NCI-H1048 (cell line): ENCODE measurements around the gene APBA2.
"Not testable (repeated sequence)": the region's sequence is repeated elsewhere in the genome, so short reads cannot be mapped to it uniquely, and the experiment has no call there.

Experiments used
- DNase-seq: peaks from one replicate; lab custom pipeline; 2025; lab: John Stamatoyannopoulos, UW

APBA2 gene

GRCh38 chr15:29086891-29087290 lies 201.1 kb downstream of the APBA2 start:
- no peak for DNase-seq

DNA sequence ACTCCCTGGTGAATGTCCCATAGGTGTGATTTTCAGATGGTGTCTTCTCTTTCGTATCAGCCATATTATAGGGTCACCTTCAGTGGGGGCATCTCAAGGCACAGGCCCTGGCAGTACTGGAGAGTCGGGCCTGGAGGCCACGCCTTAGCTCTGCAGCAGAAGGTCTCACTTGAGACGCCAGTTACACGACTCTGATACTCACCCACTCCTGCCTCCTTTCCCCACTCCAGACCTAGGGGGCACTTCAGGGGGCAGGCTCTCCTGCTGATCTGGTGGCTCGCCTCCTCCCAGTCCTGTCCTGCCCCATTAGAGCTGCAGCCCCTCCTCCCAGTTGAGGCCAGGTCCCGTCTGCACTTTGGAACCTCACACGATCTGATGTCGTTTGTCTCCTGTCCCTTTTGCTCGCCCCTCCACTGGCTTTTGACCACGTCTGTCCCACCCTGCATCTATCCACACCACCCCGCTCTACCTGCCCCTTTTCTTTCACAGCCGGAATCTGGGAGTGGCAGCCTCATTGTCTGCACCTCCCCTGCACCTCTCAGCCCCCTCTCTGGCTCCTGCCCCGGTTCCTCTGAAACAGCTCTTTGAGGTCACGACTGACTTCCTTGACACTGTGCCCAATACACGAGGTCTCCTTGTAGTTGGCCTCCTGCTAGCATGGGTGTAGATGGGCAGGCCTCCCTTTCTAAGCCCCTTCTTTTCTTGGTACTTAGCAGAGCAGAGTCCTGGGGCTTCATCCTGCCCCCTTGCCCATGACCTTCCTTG lies 201.9 kb downstream of the APBA2 start:
- no peak for DNase-seq

DNA sequence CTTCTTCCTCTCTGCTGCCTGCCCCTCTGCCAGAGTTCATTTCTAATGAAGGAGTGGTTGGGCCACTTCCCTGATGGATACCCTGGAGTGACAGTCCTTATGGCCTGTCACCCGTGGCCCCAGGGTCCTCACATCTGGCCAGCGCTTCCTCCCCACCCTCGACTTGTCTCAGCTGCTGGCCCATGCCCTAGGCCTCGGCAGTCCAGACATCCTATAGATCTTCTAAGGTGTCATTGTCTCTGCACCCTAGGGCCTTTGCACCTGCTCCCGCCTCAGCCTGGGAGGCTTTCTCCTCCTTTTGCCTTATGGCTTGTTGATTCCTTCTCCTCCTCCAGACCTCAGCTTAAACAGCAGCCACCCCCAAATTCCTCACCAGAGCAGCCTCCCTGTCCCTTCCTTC lies 202.9 kb downstream of the APBA2 start:
- no peak for DNase-seq

GRCh38 chr15:29089731-29090616 lies 204.2 kb downstream of the APBA2 start:
- DNase-seq: no peak

- no peak for DNase-seq
Observed at GRCh38 chr15:29090617-29091466, 205.1 kb downstream of the APBA2 start.

GRCh38 chr15:29091666-29092065 lies 205.9 kb downstream of the APBA2 start:
- no peak for DNase-seq

DNA sequence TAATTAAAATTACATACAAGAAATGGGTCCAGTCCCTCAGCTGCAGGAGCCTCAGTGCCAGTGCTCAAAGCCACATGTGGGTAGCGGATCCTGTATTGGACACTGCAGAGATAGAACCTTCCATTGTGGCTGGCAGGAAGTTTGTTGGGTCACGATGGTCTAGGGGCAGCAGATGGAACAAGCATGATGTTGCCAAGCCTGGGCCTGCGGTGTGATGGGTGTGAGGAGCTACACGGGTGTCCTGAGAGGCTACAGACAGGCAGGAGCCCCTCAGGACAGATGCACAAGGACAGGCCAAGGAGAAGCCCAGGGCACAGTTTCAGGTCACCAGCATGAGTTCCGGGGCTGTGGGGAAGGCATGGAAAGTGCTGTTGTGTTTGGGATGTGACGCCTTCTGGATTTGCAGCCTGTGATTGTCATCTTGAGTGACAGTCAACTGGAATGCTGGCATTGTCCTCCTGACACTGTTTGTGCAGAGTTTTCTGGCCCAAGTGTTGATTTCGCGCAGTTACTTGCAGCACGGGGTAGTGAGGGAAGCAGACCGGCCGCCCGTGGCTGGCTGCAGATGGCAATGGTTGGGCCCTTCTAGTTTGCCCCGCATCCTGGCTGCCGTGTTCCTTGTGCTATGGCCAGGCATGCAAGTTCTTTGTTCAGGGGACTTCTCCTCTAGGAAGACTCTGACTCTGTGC lies 206.7 kb downstream of the APBA2 start:
- DNase-seq: no peak

DNA sequence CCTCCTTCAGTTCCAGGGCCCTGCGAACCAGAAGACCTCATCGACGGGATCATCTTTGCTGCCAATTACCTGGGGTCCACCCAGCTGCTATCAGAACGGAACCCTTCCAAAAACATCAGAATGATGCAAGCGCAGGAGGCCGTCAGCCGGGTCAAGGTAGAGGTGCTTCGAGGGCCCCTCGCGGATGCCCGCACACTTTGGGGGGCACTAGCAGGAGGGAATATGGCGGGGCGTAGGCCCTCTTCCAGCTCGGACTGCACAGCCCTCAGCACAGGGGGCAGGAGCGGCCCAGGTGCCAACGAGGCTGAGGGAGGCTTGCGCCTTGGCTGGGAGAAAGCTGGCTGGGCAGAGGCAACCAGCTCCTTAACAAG lies 207.3 kb downstream of the APBA2 start:
- no peak for DNase-seq

DNA sequence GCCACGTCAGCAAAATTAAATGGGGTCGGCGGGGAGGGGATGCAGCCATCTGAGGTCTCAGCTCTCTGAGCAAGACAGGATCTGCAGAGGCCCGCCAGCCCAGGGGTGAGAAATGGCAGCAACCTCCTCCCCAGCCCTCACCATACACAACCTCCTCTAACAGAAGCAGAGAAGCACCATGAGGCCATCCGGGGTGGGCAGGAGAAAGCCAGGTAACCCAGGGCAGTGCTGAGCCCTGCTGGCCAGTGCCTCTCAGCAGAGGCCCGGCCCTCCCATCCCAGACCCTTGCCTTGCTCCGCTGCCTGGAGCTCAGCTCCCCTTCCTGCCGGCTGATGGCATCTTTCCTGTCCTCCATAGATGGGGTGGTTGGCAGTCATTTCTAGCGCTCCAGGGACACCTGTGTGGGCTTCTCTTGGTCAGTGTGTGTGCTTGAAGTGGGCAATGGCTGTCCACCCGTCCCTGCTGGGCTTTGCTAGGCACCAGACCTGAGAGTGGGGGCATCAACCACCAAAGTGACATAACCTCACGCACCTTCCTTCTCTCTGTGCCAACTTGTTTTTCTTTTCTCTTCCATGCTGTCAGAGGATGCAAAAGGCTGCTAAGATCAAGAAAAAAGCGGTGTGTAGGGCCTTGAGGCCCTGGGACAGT lies 208.0 kb downstream of the APBA2 start:
- no peak for DNase-seq

DNA sequence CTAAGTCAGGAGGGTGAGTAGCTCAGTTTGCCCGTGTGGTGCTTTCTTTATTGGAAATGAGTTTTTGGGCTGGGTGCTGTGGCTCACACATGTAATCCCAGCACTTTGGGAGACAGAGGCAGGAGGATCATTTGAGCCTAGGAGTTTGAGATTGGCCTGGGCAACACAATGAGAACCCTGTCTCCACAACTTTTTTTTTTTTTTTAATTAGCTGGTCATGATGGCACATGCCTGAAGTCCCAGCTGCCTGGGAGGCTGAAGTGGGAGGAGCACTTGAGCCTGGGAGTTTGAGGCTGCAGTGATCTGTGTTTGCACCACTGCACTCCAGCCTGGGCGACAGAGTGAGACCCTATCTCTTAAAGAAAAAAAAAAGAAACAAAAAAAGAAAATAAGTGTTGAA lies 208.9 kb downstream of the APBA2 start:
- DNase-seq: no peak

DNA sequence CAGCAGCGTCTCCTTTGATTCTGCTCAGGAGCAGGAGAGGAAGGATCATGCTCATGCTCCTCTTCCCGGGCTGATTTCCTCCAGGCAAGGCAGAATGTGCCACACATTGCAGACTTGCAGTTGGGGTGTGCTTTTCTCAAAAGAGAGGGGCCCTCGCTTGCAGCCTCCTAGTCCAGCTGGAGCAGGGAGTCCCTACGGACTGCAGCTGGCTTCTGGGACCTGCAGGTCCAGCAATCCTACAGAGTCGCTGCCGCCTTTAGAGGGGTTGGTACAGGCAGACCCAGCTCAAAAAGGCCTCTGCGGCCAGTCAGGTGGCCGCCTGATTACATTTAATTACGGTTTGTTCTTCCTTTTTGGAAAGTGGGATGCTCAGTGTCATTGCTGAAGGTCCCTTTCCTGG lies 210.0 kb downstream of the APBA2 start:
- no peak for DNase-seq

DNA sequence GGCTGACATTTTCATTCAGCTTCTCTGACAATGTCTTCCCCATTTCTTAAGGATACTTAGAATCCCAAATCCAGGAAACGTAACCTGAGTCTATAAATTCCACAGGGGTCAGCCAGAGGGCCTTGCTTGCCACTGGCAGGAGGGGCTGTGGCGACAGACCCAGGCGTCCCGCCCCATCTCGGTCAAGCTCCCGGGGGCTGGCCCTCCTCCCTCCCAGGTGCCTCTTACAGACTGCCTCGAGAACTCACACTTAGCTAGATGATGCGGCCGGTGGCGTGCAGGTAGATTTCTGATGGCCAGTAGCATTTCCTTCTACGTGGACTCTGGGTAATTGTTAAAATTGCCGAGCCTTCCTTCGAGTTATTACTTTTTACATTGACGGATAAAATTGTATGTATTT lies 211.4 kb downstream of the APBA2 start:
- DNase-seq: no peak

DNA sequence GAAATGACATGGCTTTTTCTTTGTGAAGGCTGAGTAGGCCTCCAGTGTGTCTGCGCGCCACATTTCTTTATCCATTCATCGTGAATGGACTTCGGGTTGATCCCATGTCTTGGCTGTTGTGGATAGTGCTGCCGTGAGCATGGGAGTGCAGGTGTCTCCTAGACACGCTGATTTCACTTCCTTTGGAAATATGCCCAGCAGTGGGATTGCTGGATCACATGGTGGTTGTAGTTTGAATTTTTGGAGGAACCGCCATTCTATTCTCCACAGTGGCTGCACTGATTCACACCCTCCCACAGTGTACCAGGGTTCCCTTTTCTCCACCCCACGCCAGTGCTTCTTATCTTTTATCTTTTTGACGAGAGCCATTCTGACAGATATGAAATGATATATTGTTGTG lies 212.2 kb downstream of the APBA2 start:
- no peak for DNase-seq

- DNase-seq: no peak
Observed at GRCh38 chr15:29098652-29099051, 212.9 kb downstream of the APBA2 start.

DNA sequence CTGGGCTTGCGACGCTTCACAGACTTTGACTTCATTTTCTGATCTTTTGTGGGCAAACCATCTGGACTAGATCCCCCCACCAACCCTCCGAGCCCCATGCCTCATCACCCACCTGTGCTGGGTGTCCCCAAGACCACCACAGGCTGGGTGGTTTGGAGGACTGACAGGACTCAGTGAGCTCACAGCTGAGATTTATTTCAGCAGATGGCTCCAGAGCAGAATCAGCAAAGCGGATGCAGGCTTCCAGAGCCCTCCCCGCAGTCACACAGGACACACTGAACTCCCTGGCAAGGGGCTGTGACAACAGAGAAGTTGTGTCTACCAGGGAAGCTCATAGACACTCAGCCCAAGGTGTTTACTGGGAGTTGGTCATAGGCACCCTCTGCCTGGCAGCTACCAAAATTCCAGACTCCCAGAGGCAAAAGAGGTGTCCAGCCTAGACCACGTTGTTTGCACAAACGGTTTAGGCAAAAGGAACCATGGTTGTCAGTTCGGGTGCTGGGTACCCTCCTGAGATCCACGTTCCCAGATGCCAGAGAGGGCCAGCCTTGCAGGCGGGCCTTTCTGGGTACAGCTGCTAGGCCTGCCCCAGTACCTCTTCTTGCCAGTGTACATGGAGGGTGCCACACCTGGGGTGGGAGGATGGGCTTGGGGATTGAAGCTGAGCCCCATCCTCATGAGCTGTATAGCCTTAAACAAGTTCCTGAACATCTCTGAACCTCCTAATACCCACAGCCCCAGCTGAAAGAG lies 213.5 kb downstream of the APBA2 start:
- DNase-seq: no peak

DNA sequence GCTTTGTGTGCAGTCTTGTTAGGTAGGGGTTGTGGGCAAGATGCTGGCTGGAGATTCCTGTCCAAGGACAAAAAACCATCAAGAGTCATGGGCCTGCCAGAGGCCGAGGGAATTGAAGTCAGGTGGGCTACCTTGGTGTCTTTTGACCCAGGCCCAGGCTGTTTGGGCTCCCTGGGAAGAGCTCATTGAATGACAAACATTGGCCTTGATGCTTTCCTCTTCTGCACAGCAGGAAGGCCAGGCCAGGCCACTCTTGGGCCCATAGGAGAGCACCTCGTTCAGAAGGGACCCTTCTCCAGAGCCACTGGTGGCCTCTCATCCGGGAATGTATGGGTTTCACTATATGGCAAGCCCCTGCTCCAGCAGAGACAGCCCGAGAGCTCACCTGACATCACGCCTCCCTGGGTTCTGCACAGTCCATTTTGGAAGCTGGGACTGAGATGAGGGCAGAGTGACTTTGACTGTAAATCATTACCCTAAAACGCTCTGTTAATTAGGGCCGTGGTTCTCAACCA lies 214.8 kb downstream of the APBA2 start:
- DNase-seq: no peak

DNA sequence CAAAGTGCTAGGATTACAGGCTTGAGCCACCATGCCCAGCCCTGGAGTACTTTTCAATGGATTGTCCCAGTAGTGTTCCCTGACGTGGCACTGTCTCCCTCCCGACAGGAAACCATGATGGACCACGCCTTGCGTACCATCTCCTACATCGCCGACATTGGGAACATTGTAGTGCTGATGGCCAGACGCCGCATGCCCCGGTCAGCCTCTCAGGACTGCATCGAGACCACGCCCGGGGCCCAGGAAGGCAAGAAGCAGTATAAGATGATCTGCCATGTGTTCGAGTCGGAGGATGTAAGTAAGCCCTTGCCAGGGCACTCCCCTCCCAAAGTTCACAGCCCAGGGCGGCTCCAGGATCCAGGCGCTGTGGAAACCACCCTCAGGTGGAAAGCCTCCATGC lies 215.7 kb downstream of the APBA2 start:
- DNase-seq: no peak

DNA sequence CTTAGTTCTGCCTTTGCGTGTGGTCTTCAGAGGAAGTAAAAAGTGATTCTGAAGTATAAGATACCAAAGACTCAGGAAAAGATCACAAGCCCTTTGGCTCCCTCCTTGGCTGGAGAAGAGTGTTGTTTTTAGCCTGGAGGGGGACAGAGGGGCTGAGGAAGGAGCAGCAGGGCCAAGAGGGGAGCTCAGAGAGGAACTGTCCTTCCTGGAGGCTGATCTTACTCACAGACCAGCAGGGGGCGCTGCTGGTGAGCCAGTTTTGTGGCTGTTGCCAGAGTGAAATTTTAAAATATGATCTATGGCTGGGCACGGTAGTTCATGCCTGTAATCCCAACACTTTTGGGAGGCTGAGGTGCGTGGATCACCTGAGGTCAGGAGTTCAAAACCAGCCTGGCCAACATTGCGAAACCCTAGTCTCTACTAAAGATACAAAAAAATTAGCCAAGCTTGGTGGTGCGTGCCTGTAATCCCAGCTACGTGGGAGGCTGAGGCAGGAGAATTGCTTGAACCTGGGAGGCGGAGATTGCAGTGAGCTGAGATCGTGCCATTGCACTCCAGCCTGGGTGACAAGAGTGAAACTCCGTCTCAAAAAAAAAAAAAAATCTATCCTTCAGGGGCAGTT lies 216.5 kb downstream of the APBA2 start:
- DNase-seq: not testable (repeated sequence)

DNA sequence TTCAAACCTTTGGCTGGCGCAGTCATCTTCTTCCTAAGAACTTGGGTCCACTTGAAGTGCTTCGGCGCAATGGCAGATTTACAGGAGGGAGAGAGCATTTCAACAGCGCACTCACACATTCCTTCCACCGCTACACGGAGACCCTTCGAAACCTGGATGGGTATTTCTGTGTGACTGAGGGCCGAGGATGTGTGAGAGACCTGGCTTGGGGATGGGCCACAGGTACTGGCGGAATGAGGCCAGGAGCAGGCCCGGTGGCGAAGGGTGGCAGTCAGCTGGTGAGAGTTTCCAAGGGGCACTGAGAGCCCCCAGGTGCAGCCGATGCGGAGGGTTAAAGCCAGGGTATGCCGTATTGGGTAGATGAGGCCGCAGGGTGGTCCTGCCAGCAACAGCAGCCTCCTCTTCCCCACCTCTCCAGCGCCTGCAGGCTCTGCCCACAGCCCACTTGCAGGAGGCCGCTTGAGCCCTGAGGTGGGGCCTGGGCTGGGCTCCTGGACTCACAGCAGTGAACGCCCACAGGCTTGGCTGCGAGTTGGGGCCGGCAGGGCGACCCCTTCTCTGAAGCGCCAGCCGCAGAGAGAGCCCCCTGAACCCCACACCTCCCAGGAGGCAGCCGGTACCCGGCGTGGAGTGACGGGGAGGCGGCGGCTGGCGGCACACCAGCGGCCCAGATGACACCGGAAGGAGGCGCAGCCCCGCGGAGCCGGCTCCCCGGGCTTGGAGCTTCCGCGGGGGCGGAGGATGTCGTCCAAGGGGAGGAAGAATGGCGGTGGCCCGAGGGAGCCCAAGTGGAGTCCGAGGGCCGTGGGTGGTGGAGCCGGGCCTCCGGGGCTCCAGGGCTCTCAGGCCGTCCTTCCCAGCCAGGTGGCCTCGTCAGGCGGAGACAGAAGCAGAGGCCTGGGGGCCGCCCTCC lies 217.4 kb downstream of the APBA2 start:
- DNase-seq: no peak
